Pancreas (tissue), 10 donors: ENCODE measurements around the gene THAP8. TPM values are rescaled to one million over a fixed set of nuclear protein-coding genes. Genes with fewer than 3 reads are reported as not detected.

Source experiments
- ATAC-seq, 4 donors: fragments of 200-7000 bp; cut with Tn5 transposase; one replicate each; pipeline versions ENCODE4 v1.8.0 to v1.9.1; 2020; ENCODE audit warnings: mild to moderate bottlenecking in 4 of 4, moderate library complexity in 4 of 4
- DNase-seq, 6 donors: peaks; one replicate each; pipeline ENCODE4 v3.0.0-alpha.2; 2020
- FAIRE-seq: peaks from 2 replicates; lab custom pipeline; 2012; peaks lifted over from hg19 to GRCh38; lab: Jason Lieb, UNC
- H3K27ac ChIP-seq, 4 donors: fragments of 200-600 bp; sonication (generic); 1 replicate in 3 of 4; 2 replicates in 1 of 4; pipeline versions ENCODE4 v1.5.0 to v1.8.0; 2020
- H3K27me3 ChIP-seq, 4 donors: fragments of 200-600 bp; one replicate each; pipeline ENCODE4 v1.8.0; 2021
- H3K36me3 ChIP-seq, 3 donors: fragments of 200-600 bp; sonication (generic) in 1 of 3; one replicate each; pipeline versions ENCODE4 v1.5.0 to v1.8.0; 2020 to 2021
- H3K4me1 ChIP-seq, 3 donors: fragments of 200-600 bp; one replicate each; pipeline ENCODE4 v1.8.0; 2021
- H3K4me3 ChIP-seq, 4 donors: fragments of 200-600 bp; sonication (generic) in 2 of 4; one replicate each; pipeline versions ENCODE4 v1.5.0 to v1.8.0; 2020 to 2021
- H3K9me3 ChIP-seq, 4 donors: fragments of 200-600 bp; one replicate each; pipeline ENCODE4 v1.8.0; 2021
- WGBS, 2 donors: extraction: QIAGEN DNeasy Blood & Tissue Kit; methylation state at CpG; one replicate each; pipeline ENCODE4 v1.1.7; 2013; 5-methylcytosine and 5-hydroxymethylcytosine counted together
- intact Hi-C, 3 donors: fragments of 100-400 bp; cut with DNase I; formaldehyde crosslinking; loops; one replicate each; pipeline versions ENCODE4 v1.11.1 to v1.14.2; 2022
- polyA plus RNA-seq, 2 donors: library from polyadenylated mRNA; stranded (reverse); fragments of 200-250 nt; gene quantifications; one replicate each; pipeline ENCODE4 v1.2.3, GENCODE V29; 2013
- total RNA-seq, 6 donors: library from RNA; stranded (reverse); fragmentation: NEBNext Ultra II Directional in 4 of 6; extraction: Animal tissue kit (Norgen Biotek cat#: 25700) in 4 of 6; gene quantifications; one replicate each; pipeline versions ENCODE4 v1.2.1 to v1.2.4, GENCODE V29; 2021 to 2023
- TF ChIP-seq, protein P1 (sequence below), 4 donors: fragments of 200-600 bp; sonication (generic) in 3 of 4; IDR thresholded peaks; one replicate each; pipeline versions ENCODE4 v1.5.0 to v1.8.0; 2021; ENCODE audit warnings: antibody characterized with exemption in 4 of 4
- donor health status: healthy with polysubstance abuse.
- donor health status: DM: no; HTN: no; CAD: no; lungs with moderate emphysema.
- donor health status: DM: no; HTN: no; CAD: no.
- donor health status: control.
- donor health status: control.
- donor health status: Bipolar disorder and iron deficiency.
- donor health status: DM: yes; HTN: yes; CAD: no.
- donor health status: DM: no; HTN: no; CAD: no.
- donor health status: DM: no; HTN: no; CAD: no.
- donor health status: DM: yes; HTN: yes; CAD: no.

THAP8 gene
- total and polyA plus RNA-seq, 8 donors = 0.88 to 3.2 (median 2.3) TPM

DNA sequence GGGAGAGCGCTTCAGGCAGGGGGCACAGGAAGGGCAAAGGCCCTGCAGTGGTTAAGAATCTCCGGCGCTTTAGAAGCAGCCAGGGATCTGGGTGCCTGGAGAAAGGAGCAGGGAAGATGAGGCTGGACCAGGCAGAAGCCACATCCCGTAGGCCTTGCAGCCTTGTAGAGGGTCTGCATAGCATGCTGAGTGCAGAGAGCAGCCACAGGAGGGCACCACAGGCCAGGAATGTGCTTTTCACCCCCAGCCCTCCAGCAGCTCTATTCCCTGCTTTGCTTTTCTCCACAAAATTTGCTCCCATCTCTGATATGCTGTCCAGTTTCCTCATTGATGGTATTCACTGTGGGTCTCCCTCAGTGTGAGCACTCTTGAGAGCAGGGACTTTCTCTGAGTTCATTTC, 6.3 kb upstream of the THAP8 start:
- DNase-seq (no peak), FAIRE-seq (no peak), ATAC-seq (peak in 3 of 4 donors; percentile 59 to 86 (median 73))
- Histone ChIP-seq H3K27ac (no peak overlapping the region), H3K4me3 (no peak overlapping the region), H3K4me1 (peaks cover 0 to under 1% (median under 1%) of the 10 kb centered on the region in 3 donors), H3K36me3 (no peaks in the 10 kb centered on the region), H3K27me3 (no peaks in the 10 kb centered on the region), H3K9me3 (no peaks in the 10 kb centered on the region)
- TF ChIP-seq, protein P1, sequence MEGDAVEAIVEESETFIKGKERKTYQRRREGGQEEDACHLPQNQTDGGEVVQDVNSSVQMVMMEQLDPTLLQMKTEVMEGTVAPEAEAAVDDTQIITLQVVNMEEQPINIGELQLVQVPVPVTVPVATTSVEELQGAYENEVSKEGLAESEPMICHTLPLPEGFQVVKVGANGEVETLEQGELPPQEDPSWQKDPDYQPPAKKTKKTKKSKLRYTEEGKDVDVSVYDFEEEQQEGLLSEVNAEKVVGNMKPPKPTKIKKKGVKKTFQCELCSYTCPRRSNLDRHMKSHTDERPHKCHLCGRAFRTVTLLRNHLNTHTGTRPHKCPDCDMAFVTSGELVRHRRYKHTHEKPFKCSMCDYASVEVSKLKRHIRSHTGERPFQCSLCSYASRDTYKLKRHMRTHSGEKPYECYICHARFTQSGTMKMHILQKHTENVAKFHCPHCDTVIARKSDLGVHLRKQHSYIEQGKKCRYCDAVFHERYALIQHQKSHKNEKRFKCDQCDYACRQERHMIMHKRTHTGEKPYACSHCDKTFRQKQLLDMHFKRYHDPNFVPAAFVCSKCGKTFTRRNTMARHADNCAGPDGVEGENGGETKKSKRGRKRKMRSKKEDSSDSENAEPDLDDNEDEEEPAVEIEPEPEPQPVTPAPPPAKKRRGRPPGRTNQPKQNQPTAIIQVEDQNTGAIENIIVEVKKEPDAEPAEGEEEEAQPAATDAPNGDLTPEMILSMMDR (IDR thresholded peaks at IDR 0.05) = no peak
- 81 to 85% methylated on average over 4 of the region's 4 CpGs for WGBS, 2 donors
- intact Hi-C loops = no loop called here

DNA sequence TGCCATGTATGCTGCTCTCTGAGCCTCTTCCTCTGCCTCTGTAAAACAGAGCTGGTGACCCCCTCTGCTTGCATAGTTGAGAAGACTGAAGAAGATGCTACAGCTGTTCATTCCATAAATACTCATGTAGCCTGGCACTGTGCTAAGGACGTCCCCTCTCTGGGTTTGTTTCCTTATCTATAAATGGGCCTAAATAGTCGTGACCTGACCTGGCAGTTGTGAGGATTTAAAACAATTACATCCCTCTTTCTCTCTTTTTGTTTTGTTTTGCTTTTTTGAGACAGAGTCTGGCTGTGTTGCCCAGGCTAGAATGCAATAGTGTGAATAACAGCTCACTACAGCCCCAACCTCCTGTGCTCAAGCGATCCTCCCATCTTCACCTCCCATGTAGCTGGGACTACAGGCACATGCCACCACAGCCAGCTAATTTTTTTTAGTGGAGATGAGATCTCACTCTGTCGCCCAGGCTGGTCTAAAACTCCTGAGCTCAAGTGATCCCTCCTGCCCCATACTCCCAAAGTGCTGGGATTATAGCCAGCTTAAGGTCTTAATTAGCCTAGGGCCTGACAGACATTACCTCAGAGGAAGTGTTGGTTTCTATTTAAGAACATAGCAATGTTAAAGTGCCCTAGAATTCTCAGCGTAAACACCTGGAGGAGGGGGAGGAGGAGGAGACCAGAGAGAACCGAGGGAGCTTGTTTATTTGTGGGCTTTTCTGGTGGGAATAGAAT, 5.3 kb upstream of the THAP8 start:
- H3K4me3 ChIP-seq = no peak overlapping the region
- no peaks in the 10 kb centered on the region for H3K27me3 ChIP-seq
- no peak overlapping the region for H3K27ac ChIP-seq
- no peak for ATAC-seq
- no peak for FAIRE-seq
- H3K9me3 ChIP-seq = no peaks in the 10 kb centered on the region
- TF ChIP-seq, protein P1 (IDR thresholded peaks at IDR 0.05) = no peak
- H3K36me3 ChIP-seq = no peaks in the 10 kb centered on the region
- 84 to 86% methylated on average over 6 of the region's 6 CpGs for WGBS, 2 donors
- no peak for DNase-seq
- H3K4me1 ChIP-seq = peaks cover 0 to 5% (median 4%) of the 10 kb centered on the region in 3 donors
- intact Hi-C loops = no loop called here

DNA sequence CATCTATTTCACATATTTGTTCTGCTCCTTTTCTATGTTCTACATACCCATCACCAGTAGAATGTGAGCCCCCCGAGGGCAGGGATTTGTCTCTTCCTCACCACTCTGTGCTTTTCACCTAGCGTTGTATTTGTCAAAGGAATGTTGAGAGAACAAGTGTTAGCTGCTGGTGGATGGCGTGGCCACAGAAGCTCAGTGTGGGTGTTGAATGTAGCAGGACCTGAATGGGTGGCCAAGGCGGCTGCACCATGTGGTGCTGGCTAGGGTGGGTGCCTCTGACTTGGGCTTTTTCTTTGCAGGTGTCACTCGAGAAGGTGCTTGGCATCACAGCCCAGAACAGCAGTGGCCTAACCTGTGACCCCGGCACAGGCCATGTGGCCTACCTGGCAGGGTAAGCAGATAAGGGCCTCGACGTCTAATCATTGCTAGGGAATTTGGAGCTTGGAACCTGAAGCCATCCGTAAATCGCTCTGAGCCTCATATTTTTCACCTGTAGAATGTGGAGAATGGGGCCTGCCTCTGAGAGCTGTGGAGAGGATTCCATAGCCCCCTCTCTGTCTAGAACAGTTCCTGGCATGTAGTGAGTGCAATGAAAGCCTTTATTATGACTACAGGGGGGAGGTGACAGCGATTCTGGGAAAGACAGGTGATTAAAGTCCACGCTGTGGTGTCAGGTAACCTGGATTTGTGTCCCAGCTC, 4.5 kb upstream of the THAP8 start:
- intact Hi-C loops = no loop called here
- Histone ChIP-seq H3K27ac (no peak overlapping the region), H3K36me3 (no peaks in the 10 kb centered on the region), H3K9me3 (no peaks in the 10 kb centered on the region), H3K4me1 (peaks cover 0 to 5% (median 4%) of the 10 kb centered on the region in 3 donors), H3K27me3 (no peaks in the 10 kb centered on the region), H3K4me3 (no peak overlapping the region)
- WGBS, 2 donors = 75 to 82% methylated on average over 12 of the region's 12 CpGs
- ATAC-seq (no peak), FAIRE-seq (no peak), DNase-seq (no peak)
- TF ChIP-seq, protein P1 (IDR thresholded peaks at IDR 0.05) = no peak

- Histone ChIP-seq H3K27me3 (no peaks in the 10 kb centered on the region), H3K27ac (peak within 1 kb of the TSS; percentile 80 to 96 (median 92)), H3K4me3 (peak within 1 kb of the TSS; percentile 38 to 67 (median 56)), H3K4me1 (peaks cover 0 to 5% (median 4%) of the 10 kb centered on the region in 3 donors), H3K36me3 (no peaks in the 10 kb centered on the region), H3K9me3 (no peaks in the 10 kb centered on the region)
- DNase-seq (peak; percentile 89 to 97 (median 94)), ATAC-seq (peak; percentile 82 to 91 (median 86)), FAIRE-seq (no peak)
- intact Hi-C loops = no loop called here
- TF ChIP-seq, protein P1 (IDR thresholded peaks at IDR 0.05) = no peak
- WGBS, 2 donors = 1% methylated on average over 68 to 76 of the region's 76 CpGs
Observed at GRCh38 chr19:36054733-36055686, 925 bp upstream of the THAP8 start, which contains the start of gene WDR62. Gene WDR62, plus strand, starts transcription at chr19:36054897. Its CDS starts 75 bp downstream, at chr19:36054972.
